K562 (cell line): Measurements from ENCODE around the gene KBTBD2. TPM values are rescaled to one million over a fixed set of nuclear protein-coding genes. Genes with fewer than 3 reads are reported as not detected.

Experiments used
- ATAC-seq: fragments of 200-7000 bp; cut with Tn5 transposase; 3 replicates; pipeline ENCODE4 v1.9.1; 2020; ENCODE audit warnings: moderate library complexity
- BruUV-seq: library from RNA; stranded (reverse); fragments of 400-500 nt; replicated peaks from 2 replicates; lab custom pipeline; 2021; lab: Mats Ljungman, UMichigan
- CTCF ChIA-PET: fragments of 300-600 bp; formaldehyde crosslinking; extraction: SDS; loops from one replicate; lab custom pipeline; 2021; ENCODE audit warnings: low intra/inter-chr PET ratio; lab: Yijun Ruan, JAX
- POLR2A ChIA-PET: fragments of 300-600, 350-650 bp; sonication (Branson Sonifier 250); formaldehyde crosslinking; extraction: SDS; loops from one replicate; lab custom pipeline; 2021; ENCODE audit warnings: antibody characterized with exemption, inconsistent platforms; lab: Yijun Ruan, JAX
- DNase-seq, 4 experiments: peaks; one replicate each; pipeline versions ENCODE4 v3.0.0 to v3.0.0-alpha.2; 2011 to 2018; ENCODE audit warnings: low spot score in 3 of 4, mixed read lengths in 3 of 4; ENCODE audit errors: extremely low read depth in 1 of 4
- FAIRE-seq: peaks from 2 replicates; lab custom pipeline; 2011; peaks lifted over from hg19 to GRCh38; lab: Jason Lieb, UNC
- H2AFZ ChIP-seq: 2 replicates; pipeline ENCODE4 v1.6.0; 2011; ENCODE audit warnings: low read depth, low read length, control low read depth, inconsistent platforms
- H3K27ac ChIP-seq: fragments of 200-600 bp; 3 replicates; pipeline ENCODE4 v1.8.0; 2011; ENCODE audit warnings: low read depth, mild to moderate bottlenecking, control low read depth, inconsistent platforms, low read length, moderate library complexity, mixed read lengths; ENCODE audit errors: extremely low read depth
- H3K27me3 ChIP-seq, 2 experiments: fragments of 300-600 bp in 1 of 2; 2 replicates in 1 of 2; 3 replicates in 1 of 2; pipeline versions ENCODE4 v1.6.0 to v1.8.0; 2011; ENCODE audit warnings: inconsistent platforms in 2 of 2, low read length in 2 of 2, mild to moderate bottlenecking in 1 of 2, mixed read lengths in 1 of 2, moderate library complexity in 1 of 2; ENCODE audit not compliant: control insufficient read depth in 2 of 2, insufficient read depth in 2 of 2
- H3K36me3 ChIP-seq: fragments of 300-600 bp; 3 replicates; pipeline ENCODE4 v1.8.0; 2011; ENCODE audit warnings: mild to moderate bottlenecking, low read length, inconsistent platforms; ENCODE audit not compliant: control insufficient read depth, insufficient read depth
- H3K4me1 ChIP-seq, 2 experiments: fragments of 200-600 bp in 1 of 2; replicated peaks in 1 of 2; 2 replicates in 1 of 2; 3 replicates in 1 of 2; pipeline versions ENCODE4 v1.5.1 to v1.8.0; 2011; ENCODE audit warnings: inconsistent platforms in 2 of 2, low read length in 2 of 2, mild to moderate bottlenecking in 1 of 2, mixed read lengths in 1 of 2, moderate library complexity in 1 of 2; ENCODE audit not compliant: control insufficient read depth in 2 of 2, insufficient read depth in 2 of 2
- H3K4me2 ChIP-seq: 2 replicates; pipeline ENCODE4 v1.6.1; 2011; ENCODE audit warnings: low read length, control low read depth, inconsistent platforms, mixed read lengths; ENCODE audit not compliant: insufficient read depth
- H3K4me3 ChIP-seq: fragments of 200-600 bp; sonication (generic), shearing (Covaris generic); 2 replicates; pipeline ENCODE4 v1.5.1; 2016; ENCODE audit warnings: control low read depth, inconsistent platforms
- H3K79me2 ChIP-seq: fragments of 200-600 bp; 3 replicates; pipeline ENCODE4 v1.8.0; 2011; ENCODE audit warnings: low read length, inconsistent platforms; ENCODE audit not compliant: control insufficient read depth, insufficient read depth
- H3K9ac ChIP-seq, 2 experiments: 2 replicates each; pipeline versions ENCODE4 v1.6.0 to v1.6.1; 2011; ENCODE audit warnings: low read depth in 2 of 2, low read length in 2 of 2, control low read depth in 1 of 2, inconsistent platforms in 1 of 2, mild to moderate bottlenecking in 1 of 2, mixed read lengths in 1 of 2; ENCODE audit not compliant: insufficient read depth in 1 of 2
- H3K9me1 ChIP-seq: one replicate; pipeline ENCODE4 v1.6.0; 2011; ENCODE audit warnings: inconsistent platforms, mild to moderate bottlenecking, low read length, moderate library complexity; ENCODE audit not compliant: control insufficient read depth, insufficient read depth
- H3K9me3 ChIP-seq: replicated peaks from 2 replicates; pipeline ENCODE4 v1.5.1; 2011; ENCODE audit warnings: low read depth, low read length, inconsistent platforms; ENCODE audit not compliant: control insufficient read depth, insufficient read depth
- H4K20me1 ChIP-seq: replicated peaks from 2 replicates; pipeline ENCODE4 v1.6.1; 2011; ENCODE audit warnings: low read length, inconsistent platforms, mixed read lengths; ENCODE audit not compliant: control insufficient read depth, insufficient read depth
- CHD2 ChIP-seq: IDR thresholded peaks from 2 replicates; pipeline ENCODE4 v1.6.1; 2011; ENCODE audit warnings: low read depth, low read length
- CREB5 ChIP-seq: fragments of 250-450 bp; sonication (Bioruptor Pico); IDR thresholded peaks from 2 replicates; pipeline ENCODE4 v1.5.0; 2020; ENCODE audit warnings: mild to moderate bottlenecking
- MAFF ChIP-seq: IDR thresholded peaks from 2 replicates; pipeline ENCODE4 v1.6.1; 2012; ENCODE audit warnings: low read length, improper control_type of control experiment
- TFE3 ChIP-seq: fragments of 450-650 bp; formaldehyde crosslinking; IDR thresholded peaks from 2 replicates; pipeline ENCODE4 v1.4.0; 2020; ENCODE audit warnings: mild to moderate bottlenecking, mixed read lengths
- ZHX1 ChIP-seq: fragments of 150-350 bp; conservative IDR thresholded peaks from 2 replicates; pipeline ENCODE4 v1.6.1; 2014; ENCODE audit warnings: low read length
- ZNF12 ChIP-seq: sonication (generic); formaldehyde crosslinking; IDR thresholded peaks from 2 replicates; pipeline ENCODE4 v1.4.0; 2020; ENCODE audit warnings: mild to moderate bottlenecking, missing genetic modification reagents
- WGBS: fragments of 100-300 bp; shearing (Covaris generic); methylation state at CpG from one replicate; pipeline ENCODE4 v1.1.6; 2016; ENCODE audit warnings: low coverage, mixed read lengths; ENCODE audit not compliant: insufficient coverage; ENCODE audit errors: missing lambda C conversion rate; 5-methylcytosine and 5-hydroxymethylcytosine counted together
- in situ Hi-C: fragments of 300-500 bp; cut with MboI; formaldehyde crosslinking; loops from 4 replicates; pipeline ENCODE4 v1.15.0; 2018; ENCODE audit warnings: inconsistent platforms, mixed read lengths
- intact Hi-C: fragments of 100-400 bp; cut with micrococcal nuclease; formaldehyde crosslinking; loops from 2 replicates; pipeline ENCODE4 v1.14.2; 2022
- polyA plus RNA-seq, 8 experiments: library from polyadenylated mRNA; depleted of rRNA in 4 of 8; stranded (reverse) in 5 of 8; unstranded in 3 of 8; fragments of >200 nt; fragmentation: Nextera tagmentation in 2 of 8; fragmentation: Illumina TruSeq in 1 of 8; extraction: Ambion mirVana in 2 of 8; extraction: Trizol in 1 of 8; gene quantifications; 2 replicates each; pipeline versions ENCODE4 v1.2.1 to v1.2.3, GENCODE V29; 2011 to 2014; ENCODE audit warnings: inconsistent platforms in 1 of 8, missing spikeins in 1 of 8
- total RNA-seq, 7 experiments: library from RNA; depleted of rRNA in 6 of 7; stranded (reverse); fragments of >200 nt in 6 of 7; fragmentation: Illumina TruSeq in 2 of 7; extraction: Trizol in 2 of 7; gene quantifications; 2 replicates each; pipeline versions ENCODE4 v1.2.1 to v1.2.3, GENCODE V29; 2011 to 2021; ENCODE audit warnings: low replicate concordance in 1 of 7

The KBTBD2 gene
- total and polyA plus RNA-seq, 9 of the 15 experiments (the other 6 are each of a cell fraction or from before 2014, with no cell fraction given), result 22.8 to 62.2 (median 30.8) TPM

GRCh38 chr7:32870298-32870697, 21.3 kb downstream of the KBTBD2 start:
- intact Hi-C loops (no loop called here), in situ Hi-C loops (no loop called here)
- Histone ChIP-seq H3K79me2 (peaks cover 19% of the 10 kb centered on the region), H3K27ac (no peak overlapping the region), H4K20me1 (no peaks in the 10 kb centered on the region), H3K27me3 (no peaks in the 10 kb centered on the region), H2AFZ (no peak overlapping the region), H3K9me1 (no peaks in the 10 kb centered on the region), H3K36me3 (peaks cover 77% of the 10 kb centered on the region), H3K4me3 (no peak overlapping the region), H3K4me1 (no peaks in the 10 kb centered on the region), H3K9me3 (no peaks in the 10 kb centered on the region)
- DNase-seq, result no peak
- WGBS, result 90% methylated on average over 3 of the region's 3 CpGs
- CTCF ChIA-PET, result no interaction called here
- BruUV-seq, result no TSS peak
- no peak for FAIRE-seq
- no peak for ATAC-seq
- TF ChIP-seq ZHX1 (no peak), CHD2 (no peak), TFE3 (CRISPR knock-in tag) (peak; percentile 67), CREB5 (CRISPR knock-in tag) (no peak), MAFF (no peak), ZNF12 (CRISPR knock-in tag) (no peak)
- TF ChIP-seq, all 486 proteins: peak for 1
- H3K4me2 ChIP-seq, result no peak overlapping the region
- H3K9ac ChIP-seq, result no peak overlapping the region
- POLR2A ChIA-PET, result interaction anchor here (2.1 kb wide), 1 partner anchor 20 kb away, joined by 8 read pairs; no protein-coding TSS in a partner anchor
